Kidney (tissue), 14 donors: Measurements from ENCODE around the gene FAM114A2. TPM values are rescaled to one million over a fixed set of nuclear protein-coding genes. Genes with fewer than 3 reads are reported as not detected.

Experiments used
- DNase-seq, 5 donors: peaks; one replicate each; pipeline ENCODE4 v3.0.0-alpha.2; 2013 to 2020
- FAIRE-seq: peaks from 2 replicates; lab custom pipeline; 2012; peaks lifted over from hg19 to GRCh38; lab: Jason Lieb, UNC
- H3K27ac ChIP-seq, 2 donors: one replicate each; pipeline ENCODE4 v1.7.0; 2013; ENCODE audit warnings: low read depth in 2 of 2, low read length in 2 of 2, inconsistent platforms in 1 of 2
- H3K27me3 ChIP-seq: one replicate; pipeline ENCODE4 v1.7.1; 2013; ENCODE audit warnings: low read length, inconsistent platforms; ENCODE audit not compliant: control insufficient read depth, insufficient read depth
- H3K36me3 ChIP-seq, 3 donors: one replicate each; pipeline versions ENCODE4 v1.7.0 to v1.7.1; 2013; ENCODE audit warnings: low read length in 3 of 3, control low read depth in 1 of 3, inconsistent platforms in 1 of 3; ENCODE audit not compliant: insufficient read depth in 3 of 3, control insufficient read depth in 2 of 3
- H3K4me1 ChIP-seq, 3 donors: one replicate each; pipeline versions ENCODE4 v1.7.0 to v1.7.1; 2013; ENCODE audit warnings: low read length in 3 of 3, inconsistent platforms in 1 of 3, low read depth in 1 of 3; ENCODE audit not compliant: control insufficient read depth in 2 of 3, insufficient read depth in 2 of 3
- H3K4me3 ChIP-seq, 3 donors: one replicate each; pipeline versions ENCODE4 v1.7.0 to v1.8.1; 2013; ENCODE audit warnings: low read length in 3 of 3, control low read depth in 1 of 3, inconsistent platforms in 1 of 3
- H3K9ac ChIP-seq, 3 donors: one replicate each; pipeline versions ENCODE4 v1.7.0 to v1.7.1; 2013; ENCODE audit warnings: low read length in 3 of 3, control low read depth in 1 of 3, inconsistent platforms in 1 of 3
- H3K9me3 ChIP-seq, 3 donors: one replicate each; pipeline versions ENCODE4 v1.7.0 to v1.7.1; 2013; ENCODE audit warnings: low read length in 3 of 3, control low read depth in 1 of 3, inconsistent platforms in 1 of 3; ENCODE audit not compliant: control insufficient read depth in 2 of 3, insufficient read depth in 1 of 3
- CTCF ChIP-seq: IDR thresholded peaks from 3 replicates; pipeline ENCODE4 v1.5.1; 2012; ENCODE audit warnings: mild to moderate bottlenecking, moderate library complexity, borderline replicate concordance; ENCODE audit not compliant: insufficient read depth; ENCODE audit errors: extremely low read depth
- intact Hi-C: fragments of 100-400 bp; cut with DNase I; formaldehyde crosslinking; loops from one replicate; pipeline ENCODE4 v1.11.1; 2022
- polyA plus RNA-seq: library from polyadenylated mRNA; stranded (reverse); fragments of 350-450 nt; fragmentation: Illumina TruSeq; extraction: RNeasy Lipid Tissue Mini Kit (QIAGEN cat#74804); gene quantifications from one replicate; pipeline ENCODE4 v1.2.3, GENCODE V29; 2014; ENCODE audit warnings: low read depth, low replicate concordance; ENCODE audit not compliant: insufficient read depth
- total RNA-seq: library from RNA; stranded (reverse); fragmentation: NEBNext Ultra II Directional; extraction: Animal tissue kit (Norgen Biotek cat#: 25700); gene quantifications from one replicate; pipeline ENCODE4 v1.2.1, GENCODE V29; 2021
- donor health status: control.
- donor health status: control.
- donor health status: control.
- donor health status: control.
- donor health status: control.
- donor health status: DM: yes; HTN: yes; CAD: no.
- donor health status: Normal renal cell carcinoma (clear cell type).

Gene FAM114A2
- total and polyA plus RNA-seq, 2 donors from 2014 or later, result 12.9 to 36.2 TPM

- Histone ChIP-seq H3K36me3 (peaks cover 0 to 4% (median 3%) of the 10 kb centered on the region in 3 donors), H3K9ac (no peak overlapping the region), H3K4me1 (peaks cover 0 to 4% (median 0%) of the 10 kb centered on the region in 3 donors), H3K27ac (no peak overlapping the region), H3K9me3 (no peaks in the 10 kb centered on the region), H3K4me3 (no peak overlapping the region), H3K27me3 (no peaks in the 10 kb centered on the region)
- no peak for TF ChIP-seq CTCF
- intact Hi-C loops, result no loop called here
- FAIRE-seq (no peak), DNase-seq (no peak)
These were observed 19.6 kb upstream of the FAM114A2 start for GRCh38 chr5:154058055-154059038.

- no peak for FAIRE-seq
- H3K4me1 ChIP-seq, result peaks cover 0 to 4% (median 0%) of the 10 kb centered on the region in 3 donors
These were observed 16.5 kb upstream of the FAM114A2 start for GRCh38 chr5:154055201-154055600.

GRCh38 chr5:154053468-154053867 is 14.8 kb upstream of the FAM114A2 start:
- Histone ChIP-seq H3K27me3 (no peaks in the 10 kb centered on the region), H3K9ac (no peak overlapping the region), H3K9me3 (no peaks in the 10 kb centered on the region), H3K4me3 (no peak overlapping the region), H3K4me1 (no peaks in the 10 kb centered on the region), H3K36me3 (peaks cover 0 to 8% (median 6%) of the 10 kb centered on the region in 3 donors), H3K27ac (no peak overlapping the region)
- TF ChIP-seq CTCF, result no peak
- FAIRE-seq, result no peak
- DNase-seq, result no peak
- intact Hi-C loops, result no loop called here

More at GRCh38 chr5:154055201-154055600, 16.5 kb upstream of the FAM114A2 start:
- no peak for DNase-seq
- Histone ChIP-seq H3K27me3 (no peaks in the 10 kb centered on the region), H3K9ac (no peak overlapping the region), H3K4me3 (no peak overlapping the region), H3K9me3 (no peaks in the 10 kb centered on the region), H3K36me3 (peaks cover 0 to 8% (median 6%) of the 10 kb centered on the region in 3 donors), H3K27ac (no peak overlapping the region)
- TF ChIP-seq CTCF, result no peak
- intact Hi-C loops, result no loop called here
